ENCODE data around the gene PRDM1.

Gene PRDM1

GRCh38 chr6:106072501-106073090, 13.5 kb upstream of the PRDM1 start:
- DNase-seq, result no peak

- no peak for DNase-seq
Observed at GRCh38 chr6:106074146-106074545, 12.0 kb upstream of the PRDM1 start.

- no peak for DNase-seq
Observed at GRCh38 chr6:106076139-106076538, 10.0 kb upstream of the PRDM1 start.

- DNase-seq, result no peak
Observed at GRCh38 chr6:106077170-106077569, 9.0 kb upstream of the PRDM1 start.

GRCh38 chr6:106077881-106078280, 8.3 kb upstream of the PRDM1 start:
- DNase-seq, result no peak

- DNase-seq, result no peak
Observed at GRCh38 chr6:106079961-106080762, 6.0 kb upstream of the PRDM1 start.

- DNase-seq, result no peak
Observed at GRCh38 chr6:106080763-106081095, 5.4 kb upstream of the PRDM1 start.

- DNase-seq, result no peak
Observed at GRCh38 chr6:106081715-106082114, 4.4 kb upstream of the PRDM1 start.

- DNase-seq, result no peak
Observed at GRCh38 chr6:106082735-106083398, 3.3 kb upstream of the PRDM1 start.

GRCh38 chr6:106083618-106084017, 2.5 kb upstream of the PRDM1 start:
- DNase-seq, result no peak

- no peak for DNase-seq
Observed at GRCh38 chr6:106084106-106084988, 1.8 kb upstream of the PRDM1 start.

- DNase-seq, result no peak
Observed at GRCh38 chr6:106084989-106085691, 996 bp upstream of the PRDM1 start.

GRCh38 chr6:106085692-106085983, 498 bp upstream of the PRDM1 start:
- no peak for DNase-seq

- DNase-seq, result no peak
Observed at GRCh38 chr6:106086814-106087175, 659 bp downstream of the PRDM1 start.

- no peak for DNase-seq
Observed at GRCh38 chr6:106087548-106088325, 1.6 kb downstream of the PRDM1 start.

GRCh38 chr6:106090001-106090400, 3.9 kb downstream of the PRDM1 start:
- DNase-seq, result no peak

GRCh38 chr6:106092279-106092678, 6.1 kb downstream of the PRDM1 start:
- DNase-seq, result no peak

- DNase-seq, result no peak
Observed at GRCh38 chr6:106094261-106094963, 8.3 kb downstream of the PRDM1 start.

GRCh38 chr6:106094964-106095335, 8.8 kb downstream of the PRDM1 start:
- DNase-seq, result no peak

GRCh38 chr6:106097411-106098231, 11.5 kb downstream of the PRDM1 start:
- no peak for DNase-seq

All from NCI-H446 treated with DMSO at 0.1 percent for 48 hours (cell line).